T-helper 1 cell (primary cell): ENCODE measurements around the gene ABCG4.
"Not testable (repeated sequence)": the region's sequence is repeated elsewhere in the genome, so short reads cannot be mapped to it uniquely, and the experiment has no call there.

Experiments
- DNase-seq, 5 donors: peaks; one replicate each; pipeline ENCODE4 v3.0.0-alpha.2; 2012 to 2020

The ABCG4 gene

GRCh38 chr11:119185981-119186634 lies 37.3 kb downstream of the ABCG4 start:
- no peak for DNase-seq

- no peak for DNase-seq
These were observed 38.5 kb downstream of the ABCG4 start for GRCh38 chr11:119187123-119187892.

- DNase-seq, result no peak
These were observed 39.2 kb downstream of the ABCG4 start for GRCh38 chr11:119188067-119188466.

- no peak for DNase-seq
These were observed 40.0 kb downstream of the ABCG4 start for GRCh38 chr11:119188887-119189286.

- no peak for DNase-seq
These were observed 40.5 kb downstream of the ABCG4 start for GRCh38 chr11:119189393-119189792.

GRCh38 chr11:119190531-119190930 lies 41.7 kb downstream of the ABCG4 start:
- DNase-seq, result no peak

- not testable (repeated sequence) for DNase-seq
These were observed 42.4 kb downstream of the ABCG4 start for GRCh38 chr11:119191265-119191664.

GRCh38 chr11:119192111-119192510 lies 43.3 kb downstream of the ABCG4 start:
- no peak for DNase-seq

- DNase-seq, result no peak
These were observed 44.1 kb downstream of the ABCG4 start for GRCh38 chr11:119193001-119193400.

GRCh38 chr11:119193626-119194025 lies 44.8 kb downstream of the ABCG4 start:
- no peak for DNase-seq

- no peak for DNase-seq
These were observed 46.1 kb downstream of the ABCG4 start for GRCh38 chr11:119194811-119195440.

GRCh38 chr11:119195680-119196079 lies 46.8 kb downstream of the ABCG4 start:
- DNase-seq, result no peak

GRCh38 chr11:119196833-119197483 lies 48.1 kb downstream of the ABCG4 start:
- peak in 4 of 5 donors; percentile 42 to 78 (median 66) for DNase-seq

GRCh38 chr11:119198925-119199324 lies 50.1 kb downstream of the ABCG4 start:
- DNase-seq, result no peak

GRCh38 chr11:119201236-119201635 lies 52.4 kb downstream of the ABCG4 start:
- not testable (repeated sequence) for DNase-seq

GRCh38 chr11:119202554-119202953 lies 53.7 kb downstream of the ABCG4 start:
- DNase-seq, result no peak

GRCh38 chr11:119204066-119204465 lies 55.2 kb downstream of the ABCG4 start:
- no peak for DNase-seq

- DNase-seq, result no peak
These were observed 56.2 kb downstream of the ABCG4 start for GRCh38 chr11:119205080-119205479.

- peak; percentile 88 to 98 (median 92) for DNase-seq
These were observed 57.0 kb downstream of the ABCG4 start, which contains the start of gene CBL for GRCh38 chr11:119205574-119206510. Gene CBL, plus strand, starts transcription at chr11:119206339. Its CDS starts 79 bp downstream, at chr11:119206418.

GRCh38 chr11:119206511-119207414 lies 57.9 kb downstream of the ABCG4 start:
- DNase-seq, result peak; percentile 24 to 40 (median 38)
